NCI-H1092 (cell line): ENCODE results near the gene SPSB4.
"Not testable (repeated sequence)": the region's sequence is repeated elsewhere in the genome, so short reads cannot be mapped to it uniquely, and the experiment has no call there.

ENCODE experiments used
- DNase-seq: peaks from one replicate; lab custom pipeline; 2025; lab: John Stamatoyannopoulos, UW

The SPSB4 gene

DNA sequence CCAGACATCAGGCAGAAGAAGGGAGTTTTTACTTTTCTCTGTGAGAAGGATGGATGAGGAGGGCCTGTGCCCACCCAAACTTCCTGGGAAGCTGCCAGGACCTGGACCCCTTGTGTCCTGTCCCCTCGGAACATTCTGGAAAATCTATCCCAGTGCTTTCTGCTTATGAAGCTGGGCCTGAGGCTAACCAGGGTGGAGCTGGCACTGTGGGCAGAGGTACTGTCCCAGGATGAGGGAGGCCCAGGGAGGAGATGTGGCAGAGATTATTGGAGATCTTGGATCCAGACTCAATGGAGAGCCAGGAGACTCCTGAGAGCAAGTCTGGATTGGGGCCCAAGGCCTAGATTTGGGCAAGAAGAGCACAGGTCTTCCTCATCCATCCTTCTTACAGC lies 44.4 kb downstream of the SPSB4 start:
- no peak for DNase-seq

DNA sequence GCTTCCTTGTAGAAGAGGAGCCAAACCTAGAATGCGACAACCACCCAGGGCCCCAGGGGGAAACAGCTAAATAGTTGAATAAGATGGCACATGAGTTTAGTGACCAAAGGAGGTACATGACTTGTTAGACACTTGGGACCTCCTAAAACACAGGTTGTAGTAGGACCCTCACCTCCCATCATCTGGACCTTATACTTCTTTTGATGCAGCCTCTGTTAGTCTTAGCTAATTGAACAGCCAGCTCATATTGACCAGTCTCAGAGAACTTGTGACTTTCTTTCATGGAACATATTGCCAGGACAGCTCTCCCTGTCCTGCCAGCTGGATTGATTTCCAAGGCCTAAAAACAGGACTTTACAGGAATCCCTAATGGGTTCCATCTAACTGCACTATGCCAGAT lies 45.0 kb downstream of the SPSB4 start:
- DNase-seq = no peak

DNA sequence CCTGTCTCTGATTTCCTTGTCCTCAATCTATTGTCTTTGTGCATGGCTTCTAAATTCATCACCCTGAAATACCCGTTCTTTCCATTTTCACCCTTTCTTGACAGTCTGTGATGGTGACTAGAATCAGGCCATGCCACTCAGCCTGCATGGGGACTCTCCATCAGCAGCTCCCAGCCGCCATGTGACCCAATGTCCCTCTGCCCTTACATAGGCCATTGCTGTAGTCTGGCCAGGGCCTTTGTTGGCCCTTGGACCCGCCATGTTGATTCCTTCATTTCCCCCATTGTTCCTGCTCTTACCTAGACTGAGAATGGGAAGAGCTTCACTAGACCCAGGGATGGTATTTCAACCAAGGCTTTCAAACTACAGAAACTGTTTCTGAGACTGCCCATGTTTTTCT lies 45.8 kb downstream of the SPSB4 start:
- DNase-seq = no peak

DNA sequence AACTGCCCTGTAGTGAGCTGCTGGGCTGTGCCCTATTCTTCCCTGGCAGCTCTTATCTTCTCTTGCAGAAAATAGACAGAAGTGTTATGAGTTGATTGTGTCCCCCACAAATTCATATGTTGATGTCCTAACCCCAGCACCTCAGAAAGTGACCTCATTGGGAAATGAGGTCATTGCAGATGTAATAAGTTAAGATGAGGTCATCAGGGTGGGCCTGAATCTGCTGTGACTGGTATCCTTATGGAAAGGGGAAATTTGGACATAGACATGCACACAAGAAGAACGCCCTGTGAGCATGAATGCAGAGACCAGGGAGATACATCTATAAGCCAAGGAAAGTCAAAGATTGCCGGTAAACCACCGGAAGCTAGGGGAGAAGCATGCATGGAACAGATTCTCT lies 49.0 kb downstream of the SPSB4 start:
- DNase-seq = no peak

DNA sequence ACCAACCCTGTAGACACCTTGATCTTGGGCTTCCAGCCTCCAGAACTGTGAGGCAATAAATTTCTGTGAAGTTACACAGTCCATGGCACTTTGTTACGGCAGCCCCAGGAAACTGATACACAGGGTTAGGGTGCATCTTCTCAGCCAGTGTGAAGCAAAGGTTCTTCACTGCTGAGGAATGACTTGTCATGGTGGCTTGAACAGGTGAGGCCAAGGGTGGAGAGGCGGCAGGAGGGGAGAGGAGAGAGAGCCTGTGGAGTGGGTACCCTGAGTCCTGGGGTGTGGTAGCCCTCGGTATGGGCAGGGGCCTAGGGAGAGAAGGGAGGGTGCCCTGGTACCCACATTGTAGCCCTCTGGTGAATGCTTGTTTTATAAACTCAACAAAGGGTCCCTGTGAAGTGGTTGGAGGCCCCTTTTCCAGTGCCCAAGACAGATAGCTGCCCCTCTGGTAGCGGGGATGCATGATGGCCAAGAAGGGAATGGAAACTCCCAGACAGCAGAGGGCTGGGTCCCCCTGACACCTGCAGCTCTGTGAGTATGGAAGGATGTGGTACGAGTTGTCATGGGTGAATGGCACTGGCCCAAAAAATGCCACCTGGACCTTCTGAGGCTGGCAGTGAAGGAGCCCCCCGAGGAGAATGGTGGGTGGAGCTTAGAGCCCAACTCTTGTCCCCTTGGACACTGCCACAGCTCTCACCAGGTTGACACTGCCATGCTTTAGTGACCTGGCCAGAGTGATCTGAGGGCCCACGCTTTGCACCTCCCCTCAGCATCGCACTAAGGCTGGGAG lies 49.6 kb downstream of the SPSB4 start:
- DNase-seq = no peak

DNA sequence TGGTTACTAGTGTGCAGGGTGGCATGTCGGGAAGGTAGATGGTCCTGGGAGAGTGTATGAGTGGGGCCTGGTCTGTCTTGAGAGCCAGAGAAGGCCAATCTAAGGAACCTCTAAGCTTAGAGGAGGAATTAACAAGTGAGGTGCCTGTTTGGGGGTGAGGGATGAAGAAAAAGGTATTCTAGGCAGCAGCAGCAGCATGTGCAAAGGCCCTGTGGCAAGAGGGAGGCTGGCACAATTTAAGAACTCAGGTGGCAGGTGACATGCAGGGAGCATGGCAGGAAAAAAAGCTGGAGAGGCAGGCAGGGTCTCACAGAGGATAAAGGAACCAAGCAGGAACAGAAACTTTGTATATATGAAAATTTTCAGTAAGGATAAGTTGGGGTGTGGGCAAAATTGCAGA lies 51.2 kb downstream of the SPSB4 start:
- DNase-seq = no peak

DNA sequence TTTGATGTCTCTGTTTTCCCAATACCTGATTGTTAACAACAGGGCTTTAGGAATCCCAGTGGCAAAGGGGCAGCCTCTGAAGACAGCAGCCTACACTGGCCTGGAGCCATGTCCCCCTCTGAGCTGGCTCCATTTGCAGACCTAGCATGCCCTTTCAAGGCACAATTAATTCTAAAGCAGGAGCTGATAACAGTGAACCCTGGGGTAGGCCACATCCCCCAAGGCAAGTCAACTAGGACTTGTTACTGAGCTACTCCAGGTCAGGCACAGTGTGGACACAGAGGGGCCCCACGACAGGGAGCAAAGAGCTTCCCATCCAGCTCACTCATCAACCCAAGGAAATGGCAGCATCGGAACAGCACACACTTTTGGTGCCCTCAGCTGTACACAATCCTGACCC lies 51.9 kb downstream of the SPSB4 start:
- DNase-seq = no peak

DNA sequence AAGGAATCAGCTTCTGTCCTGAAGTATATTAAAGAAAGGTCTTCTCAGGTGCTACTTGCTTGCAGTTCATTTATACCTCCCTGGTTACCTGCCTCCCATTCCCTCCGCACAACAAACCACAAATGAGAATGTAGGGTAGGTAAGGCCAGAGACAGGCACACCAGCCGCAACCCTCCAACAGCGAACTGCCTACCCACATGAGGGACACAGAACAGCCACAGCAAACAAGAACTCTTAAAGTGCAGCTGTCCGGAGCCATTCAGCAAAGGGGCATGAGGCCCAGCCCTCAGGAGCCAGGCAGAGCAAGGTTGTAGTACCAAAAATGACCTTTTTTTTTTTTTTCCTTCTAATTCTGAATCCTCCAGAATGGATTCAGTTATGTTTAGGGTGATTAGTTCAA lies 52.4 kb downstream of the SPSB4 start:
- no peak for DNase-seq

DNA sequence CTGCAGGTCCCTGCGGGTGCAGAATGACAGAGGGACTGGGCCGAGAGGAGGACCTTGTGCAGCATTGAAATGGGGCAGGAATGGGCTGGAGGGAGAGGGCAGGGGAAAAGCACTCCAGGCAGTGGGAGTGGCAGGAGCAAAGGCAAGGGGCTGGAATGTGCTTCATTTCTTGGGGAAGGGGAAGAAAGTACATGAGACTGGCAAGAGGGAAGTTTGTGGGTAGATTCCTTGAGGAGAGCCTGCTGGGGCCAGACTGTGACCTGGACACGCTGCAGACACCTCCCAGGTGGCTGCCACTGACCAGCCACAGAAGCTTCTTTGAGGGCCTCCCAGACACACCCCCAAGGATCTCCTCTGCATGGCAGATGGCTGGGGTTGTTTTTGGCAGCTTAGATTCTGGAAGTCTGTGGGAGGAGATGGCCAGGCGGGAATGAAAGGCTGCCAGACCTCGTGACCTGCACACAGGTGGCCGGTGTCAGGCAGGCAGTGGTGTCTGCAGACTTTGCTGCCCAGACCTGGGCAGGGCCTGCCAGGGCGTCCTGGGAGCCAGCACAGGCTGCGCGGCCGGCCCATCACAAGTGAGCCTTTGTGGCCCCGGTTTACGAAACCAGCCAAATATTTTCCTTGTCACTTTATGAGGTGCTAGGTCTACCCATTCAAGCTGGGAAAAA lies 53.1 kb downstream of the SPSB4 start:
- DNase-seq = no peak

DNA sequence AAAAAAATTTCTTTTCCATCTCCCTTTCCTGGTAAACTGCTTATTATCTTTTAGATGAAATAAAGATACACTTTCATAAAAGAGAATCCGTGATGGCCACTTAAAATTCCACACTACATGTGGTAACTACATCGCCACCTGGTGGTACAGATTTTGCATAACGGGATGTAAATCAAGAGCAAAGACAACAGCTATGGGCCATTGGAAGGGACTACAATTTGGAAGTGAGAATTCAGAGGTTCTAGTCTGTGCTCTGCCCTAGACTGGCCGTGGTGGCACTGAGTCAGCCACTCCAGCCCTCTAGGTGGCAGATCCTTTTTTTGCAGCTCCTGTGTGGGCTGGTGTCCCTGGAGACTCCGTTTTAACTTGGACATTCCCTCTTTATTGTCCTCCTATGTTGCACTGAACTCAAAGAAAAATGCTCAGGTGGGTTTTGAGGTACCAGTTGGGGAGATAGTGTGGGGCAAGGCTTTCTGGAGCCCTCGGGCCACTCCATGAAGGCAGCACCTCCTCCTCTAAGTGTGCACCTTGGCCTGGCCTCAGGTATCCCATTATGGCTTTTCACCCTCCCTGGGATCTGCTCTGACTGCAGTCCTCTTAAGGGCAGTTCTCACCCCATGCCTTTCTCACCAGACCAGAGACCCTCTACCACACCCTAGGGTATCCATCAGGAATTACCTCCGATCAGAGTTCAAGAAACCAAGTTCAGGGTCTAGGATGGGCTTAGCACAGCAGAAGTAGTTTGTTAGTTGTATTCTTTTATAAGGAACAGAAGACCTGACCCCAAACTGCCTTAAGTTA lies 54.9 kb downstream of the SPSB4 start:
- peak; percentile 80 for DNase-seq

DNA sequence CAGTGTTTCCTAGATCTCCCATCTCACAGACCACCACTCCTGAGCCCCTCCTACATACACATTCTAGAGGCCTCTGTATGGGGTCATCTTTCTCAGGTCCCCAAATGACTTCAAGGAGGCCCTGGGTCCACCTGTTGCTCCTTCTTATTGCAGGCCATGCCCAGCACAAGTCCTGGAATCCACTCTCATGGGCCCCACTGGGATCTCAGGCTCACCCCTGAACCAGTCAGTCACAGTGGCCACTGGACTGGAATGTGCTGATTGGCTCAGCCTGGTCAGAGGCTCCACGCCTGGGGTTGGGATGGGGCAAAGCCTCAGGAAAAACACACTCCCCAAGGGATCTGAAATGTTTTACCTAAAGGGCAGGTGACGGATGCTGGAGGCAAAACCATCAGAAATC lies 55.7 kb downstream of the SPSB4 start:
- DNase-seq = no peak

DNA sequence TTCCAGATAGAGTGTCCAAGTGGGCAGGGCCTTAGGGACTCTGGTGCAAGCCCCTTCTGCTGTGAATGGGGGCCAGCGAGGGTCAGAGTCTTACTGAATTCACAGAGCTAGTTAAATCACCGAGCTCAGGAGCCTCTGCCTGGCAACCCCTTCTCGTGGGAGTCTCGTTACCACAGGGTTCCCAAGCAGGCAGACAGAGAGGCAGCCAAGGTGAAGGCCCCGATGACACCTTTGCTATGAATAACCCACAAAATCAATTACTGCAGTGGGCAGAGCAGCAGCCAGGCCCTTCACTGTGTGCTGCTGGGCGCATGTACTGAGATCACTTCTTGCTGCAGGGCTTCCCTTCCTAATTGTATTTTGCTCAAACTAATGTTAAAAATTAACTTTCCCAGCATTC lies 56.9 kb downstream of the SPSB4 start:
- DNase-seq = no peak

DNA sequence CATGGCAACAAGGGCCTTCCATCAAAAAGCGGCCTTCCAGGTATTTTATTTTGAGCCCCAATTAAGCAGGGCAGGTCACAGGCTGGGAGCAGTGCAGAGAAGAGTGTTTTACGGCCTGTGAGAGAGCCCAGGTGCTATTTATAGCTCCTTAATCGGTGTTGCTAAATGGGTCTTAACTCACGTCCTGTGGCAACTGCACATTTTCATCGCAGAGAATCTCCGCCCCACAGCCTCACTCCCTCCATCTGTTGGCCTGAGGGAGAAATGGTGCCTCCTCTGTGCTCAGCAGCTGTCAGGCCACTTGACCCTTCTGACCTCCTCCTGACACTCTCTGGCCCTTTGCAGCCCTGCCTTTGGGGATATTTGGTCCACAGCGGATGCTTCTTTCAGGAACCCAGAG lies 58.6 kb downstream of the SPSB4 start:
- DNase-seq = no peak

DNA sequence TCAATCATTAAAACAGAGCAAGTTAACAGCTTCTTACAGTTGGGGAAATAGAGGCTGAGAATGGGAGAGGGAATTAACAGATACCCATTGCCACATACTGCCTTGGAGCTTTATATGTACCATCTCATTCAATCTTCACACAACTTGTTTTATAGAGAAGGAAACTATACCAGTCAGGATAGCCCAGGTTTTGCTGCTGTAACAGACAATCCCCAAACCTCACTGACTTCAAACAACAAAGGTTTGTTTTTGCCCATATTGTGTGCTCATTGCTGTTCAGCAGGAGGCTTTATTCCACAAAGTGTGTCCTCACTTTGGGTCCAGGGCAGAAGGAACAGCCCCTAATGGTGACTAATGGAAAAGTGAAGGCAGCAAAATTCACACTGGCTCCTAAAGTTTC lies 59.2 kb downstream of the SPSB4 start:
- no peak for DNase-seq

DNA sequence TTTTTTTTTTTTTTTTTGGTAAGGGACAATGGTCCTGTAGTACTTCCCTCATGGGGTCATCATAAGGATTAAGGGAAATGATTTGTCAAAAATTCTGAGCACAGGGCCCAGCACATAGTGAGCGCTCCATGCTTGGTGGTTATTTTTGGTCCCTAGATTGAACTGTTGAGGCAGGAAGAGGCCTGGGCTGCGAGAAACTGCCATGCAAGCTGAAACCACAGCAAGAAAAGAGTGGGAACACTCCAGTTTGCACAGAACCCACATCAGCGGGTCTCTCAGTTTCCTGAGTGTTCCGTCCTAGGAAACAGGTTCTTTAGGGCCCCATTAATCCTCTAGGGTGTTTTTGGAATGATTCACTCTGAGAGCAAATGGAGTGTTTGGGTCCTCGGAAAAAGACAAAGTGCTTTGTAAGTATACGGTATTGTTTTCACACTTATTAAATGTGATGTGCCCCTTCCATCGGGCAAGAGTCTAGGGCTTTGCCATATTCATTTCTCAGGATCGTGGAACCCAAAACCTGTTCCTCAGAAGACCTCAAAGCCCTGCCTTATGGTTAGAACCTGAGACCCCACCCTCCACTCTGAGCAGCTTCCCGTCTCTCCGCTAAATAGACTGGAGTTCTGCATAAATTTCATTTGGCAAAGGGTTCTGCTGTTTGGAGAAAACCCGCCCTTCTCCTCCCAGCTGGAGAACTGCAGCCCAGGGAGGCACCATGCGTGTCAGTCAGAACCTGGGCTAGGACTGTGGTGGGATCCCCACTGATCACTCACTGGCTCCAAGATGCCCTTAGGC lies 60.4 kb downstream of the SPSB4 start:
- no peak for DNase-seq

DNA sequence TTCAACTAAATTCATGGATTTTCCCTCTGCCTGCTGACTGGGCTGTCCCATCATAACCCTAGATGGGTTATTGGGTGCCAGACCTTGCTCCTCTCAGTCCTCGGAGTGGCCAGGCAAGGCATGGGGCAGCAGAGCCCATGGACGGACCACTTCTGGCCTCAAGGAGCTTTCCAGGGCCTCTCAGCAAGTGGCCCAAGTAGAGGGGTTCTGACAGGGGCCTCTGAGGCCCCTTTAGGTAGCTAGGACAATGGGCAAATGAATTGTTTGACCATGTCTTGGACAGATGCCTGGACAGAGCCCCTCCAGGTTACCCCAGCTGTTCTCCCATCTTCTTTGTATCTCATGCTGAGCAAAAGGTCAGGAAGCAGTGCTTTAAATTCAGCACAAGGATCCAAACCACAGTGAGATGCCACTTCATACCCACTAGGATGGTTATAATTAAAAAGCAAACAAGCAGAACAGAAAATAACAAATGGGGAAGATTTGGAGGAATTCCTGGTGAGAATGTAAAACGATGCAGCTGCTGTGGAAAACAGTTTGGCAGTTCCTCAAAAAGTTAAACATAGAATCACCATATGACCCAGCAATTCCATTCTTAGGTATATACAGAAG lies 61.6 kb downstream of the SPSB4 start:
- no peak for DNase-seq

DNA sequence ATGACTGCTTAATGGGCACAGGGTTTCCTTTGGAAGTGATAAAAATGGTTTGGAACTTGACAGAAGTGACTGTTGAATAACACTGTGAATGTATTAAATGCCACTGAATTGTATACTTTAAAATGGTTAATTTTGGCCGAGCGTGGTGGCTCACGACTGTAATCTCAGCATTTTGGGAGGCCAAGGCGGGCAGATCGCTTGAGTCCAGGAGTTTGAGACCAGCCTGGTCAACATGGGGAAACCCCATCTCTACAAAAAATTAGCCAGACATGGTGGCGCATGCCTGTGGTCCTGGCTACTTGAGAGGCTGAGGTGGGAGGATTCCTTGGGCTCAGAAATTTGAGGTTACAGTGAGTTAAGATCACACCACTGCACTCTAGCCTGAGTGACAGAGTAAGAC lies 62.5 kb downstream of the SPSB4 start:
- DNase-seq = not testable (repeated sequence)

DNA sequence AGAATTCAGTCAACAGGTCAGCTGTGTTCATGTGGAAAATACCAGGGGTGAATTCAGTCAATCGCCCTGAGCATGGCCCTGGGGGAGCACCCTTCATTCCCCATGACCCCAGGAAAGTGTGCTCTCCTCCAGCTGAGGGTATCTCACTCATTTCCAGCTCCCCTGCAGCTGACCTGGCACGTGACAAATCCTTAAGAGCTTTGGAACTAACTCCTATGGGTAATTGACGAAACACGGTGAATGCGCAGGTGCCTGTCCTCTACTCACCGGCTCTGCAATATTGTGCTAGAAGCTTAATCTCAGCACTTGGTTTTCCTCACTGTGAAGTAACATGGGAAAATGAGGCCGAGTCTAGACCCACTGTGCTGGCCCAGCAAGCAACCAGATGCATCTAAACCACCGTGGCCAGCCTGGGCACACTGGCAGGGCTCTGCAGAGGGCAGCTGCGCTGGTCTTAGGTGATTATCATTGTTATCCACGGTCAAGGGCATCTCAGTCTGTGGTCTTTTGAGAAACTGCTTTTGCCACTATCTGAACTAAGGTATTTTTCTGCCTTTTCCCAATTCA lies 63.1 kb downstream of the SPSB4 start:
- DNase-seq = no peak

DNA sequence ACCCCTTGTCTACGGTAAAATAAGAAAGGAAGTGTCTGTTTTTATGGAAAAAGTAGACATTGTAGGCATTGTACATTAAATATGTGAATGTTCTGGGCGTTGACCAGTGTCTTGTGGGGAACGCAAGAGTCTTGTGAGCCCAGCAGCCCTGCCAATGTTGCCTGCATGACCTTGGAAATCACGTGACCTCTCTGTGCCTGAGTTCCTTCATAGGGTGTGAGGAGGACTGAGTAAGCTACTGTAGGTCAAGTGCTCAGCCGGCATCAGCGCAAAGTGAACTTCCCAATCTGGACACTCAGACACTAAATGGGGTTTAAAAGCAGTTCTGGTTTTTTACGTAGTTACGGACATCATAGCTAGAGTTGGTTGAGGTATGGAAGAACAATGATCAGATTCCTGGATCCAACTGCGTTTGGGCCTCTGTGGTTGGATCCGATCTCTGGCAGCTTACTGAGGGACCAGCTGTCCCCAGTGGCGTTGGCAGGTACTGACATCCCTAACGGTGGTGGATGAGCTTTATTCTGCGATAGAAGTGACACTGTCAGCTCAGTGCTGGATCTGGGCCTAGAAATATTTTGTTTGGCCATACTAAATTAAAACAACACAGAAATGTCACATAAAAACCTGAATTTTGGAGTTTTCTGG lies 63.8 kb downstream of the SPSB4 start:
- no peak for DNase-seq

DNA sequence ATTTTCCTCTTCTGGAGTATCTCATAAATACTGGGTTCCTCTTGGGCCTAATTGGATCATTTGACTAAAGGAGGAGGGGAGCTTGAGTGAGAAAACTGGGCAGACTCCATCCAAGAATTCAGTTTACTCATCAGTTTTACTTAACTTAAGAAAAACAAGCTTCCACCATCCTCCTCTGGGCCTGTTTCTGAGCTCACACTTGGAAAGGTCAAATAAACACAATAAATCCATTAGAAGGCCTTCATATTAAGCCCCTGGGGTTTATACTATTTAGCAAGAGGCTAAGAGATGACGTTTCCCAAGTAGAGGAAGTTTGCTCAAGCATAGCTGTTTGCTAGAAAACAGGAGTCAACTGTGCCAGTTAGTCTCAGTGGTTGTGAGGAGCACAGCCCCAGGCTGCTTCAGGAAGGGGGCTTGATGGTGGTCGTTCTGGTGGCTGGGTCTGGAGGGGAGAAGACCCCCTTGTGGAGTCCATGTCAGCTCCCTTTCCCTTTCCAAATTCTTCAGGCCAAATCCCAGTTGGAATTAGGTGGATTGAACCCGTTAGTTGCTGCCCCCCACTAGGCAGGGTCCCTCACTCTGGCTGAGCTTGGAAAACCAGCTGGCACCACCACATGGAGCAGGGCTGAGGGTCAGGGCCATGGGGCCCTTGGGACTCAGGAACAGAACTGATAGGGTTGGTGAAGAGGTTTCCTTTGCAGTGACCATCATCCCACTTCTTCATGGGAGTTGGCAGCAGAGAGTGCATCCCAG lies 64.8 kb downstream of the SPSB4 start:
- no peak for DNase-seq
